Measurements from ENCODE around the gene SHBG. TPM values are rescaled to one million over a fixed set of nuclear protein-coding genes. Genes with fewer than 3 reads are reported as not detected.
A peak's percentile ranks its signal among the peaks of the same experiment; 100 is the strongest.

Gene SHBG
- polyA plus RNA-seq, 4 donors: 2.6 to 38.8 (median 20.6) TPM

GRCh38 chr17:7646457-7646856 is 16.5 kb downstream of the SHBG start:
- Histone ChIP-seq H3K27me3 (ENCODE audit: control insufficient read depth in 3 of 3, insufficient read depth in 3 of 3, low read length in 3 of 3) (peaks cover 0 to 18% (median 2%) of the 10 kb centered on the region in 3 donors), H3K4me3 (ENCODE audit: low read depth in 1 of 3, low read length in 3 of 3) (no peak overlapping the region), H3K9me3 (ENCODE audit: control insufficient read depth in 2 of 2, insufficient read depth in 1 of 2, low read depth in 1 of 2, low read length in 1 of 2) (no peaks in the 10 kb centered on the region), H3K4me1 (ENCODE audit: control insufficient read depth in 3 of 3, insufficient read depth in 2 of 3, low read depth in 1 of 3, low read length in 2 of 3) (peaks cover 0 to 14% (median 0%) of the 10 kb centered on the region in 3 donors), H3K36me3 (ENCODE audit: control insufficient read depth in 3 of 3, insufficient read depth in 2 of 3, low read depth in 1 of 3, low read length in 3 of 3) (no peaks in the 10 kb centered on the region), H3K27ac (ENCODE audit: low read depth in 1 of 3, low read length in 2 of 3) (no peak overlapping the region)
- 80 to 86% (median 80%) methylated on average over 9 of the region's 9 CpGs for WGBS, 3 donors
- DNase-seq: no peak
- FAIRE-seq: no peak

GRCh38 chr17:7647018-7647417 is 17.1 kb downstream of the SHBG start:
- H3K4me1 ChIP-seq (ENCODE audit: control insufficient read depth in 3 of 3, insufficient read depth in 2 of 3, low read depth in 1 of 3, low read length in 2 of 3): peaks cover 0 to 14% (median 0%) of the 10 kb centered on the region in 3 donors
- DNase-seq (no peak), FAIRE-seq (no peak)
- no peaks in the 10 kb centered on the region for H3K36me3 ChIP-seq (ENCODE audit: control insufficient read depth in 3 of 3, insufficient read depth in 2 of 3, low read depth in 1 of 3, low read length in 3 of 3)
- no peak overlapping the region for H3K27ac ChIP-seq (ENCODE audit: low read depth in 1 of 3, low read length in 2 of 3)
- 71 to 79% (median 76%) methylated on average over 4 of the region's 4 CpGs for WGBS, 3 donors
- H3K27me3 ChIP-seq (ENCODE audit: control insufficient read depth in 3 of 3, insufficient read depth in 3 of 3, low read length in 3 of 3): peaks cover 0 to 23% (median 2%) of the 10 kb centered on the region in 3 donors
- no peaks in the 10 kb centered on the region for H3K9me3 ChIP-seq (ENCODE audit: control insufficient read depth in 2 of 2, insufficient read depth in 1 of 2, low read depth in 1 of 2, low read length in 1 of 2)
- H3K4me3 ChIP-seq (ENCODE audit: low read depth in 1 of 3, low read length in 3 of 3): no peak overlapping the region

- DNase-seq: peak; percentile 60 to 87
- Histone ChIP-seq H3K4me1 (ENCODE audit: control insufficient read depth in 3 of 3, insufficient read depth in 2 of 3, low read depth in 1 of 3, low read length in 2 of 3) (peaks cover 0 to 14% (median 0%) of the 10 kb centered on the region in 3 donors), H3K27ac (ENCODE audit: low read depth in 1 of 3, low read length in 2 of 3) (peak within 1 kb of the TSS in 1 of 3 donors; percentile 23), H3K36me3 (ENCODE audit: control insufficient read depth in 3 of 3, insufficient read depth in 2 of 3, low read depth in 1 of 3, low read length in 3 of 3) (peaks cover 0 to 6% (median 0%) of the 10 kb centered on the region in 3 donors), H3K4me3 (ENCODE audit: low read depth in 1 of 3, low read length in 3 of 3) (peak within 1 kb of the TSS; percentile 16 to 41 (median 38)), H3K9me3 (ENCODE audit: control insufficient read depth in 2 of 2, insufficient read depth in 1 of 2, low read depth in 1 of 2, low read length in 1 of 2) (no peaks in the 10 kb centered on the region), H3K27me3 (ENCODE audit: control insufficient read depth in 3 of 3, insufficient read depth in 3 of 3, low read length in 3 of 3) (peaks cover 0 to 46% (median 7%) of the 10 kb centered on the region in 3 donors)
- WGBS, 3 donors: 0 to 1% (median 1%) methylated on average over 22 to 34 of the region's 34 CpGs
- FAIRE-seq: no peak
Observed at GRCh38 chr17:7650509-7651096, 20.7 kb downstream of the SHBG start, which contains the start of gene ATP1B2. TSS of gene ATP1B2 (plus strand) at chr17:7650926. CDS start at chr17:7651519, 593 bp downstream.

- Histone ChIP-seq H3K4me3 (ENCODE audit: low read depth in 1 of 3, low read length in 3 of 3) (peak overlapping the region; percentile 16 to 41 (median 38)), H3K27me3 (ENCODE audit: control insufficient read depth in 3 of 3, insufficient read depth in 3 of 3, low read length in 3 of 3) (peaks cover 0 to 46% (median 7%) of the 10 kb centered on the region in 3 donors)
- FAIRE-seq: no peak
Observed at GRCh38 chr17:7651097-7651664, 21.2 kb downstream of the SHBG start.

GRCh38 chr17:7651665-7652387 is 21.9 kb downstream of the SHBG start:
- DNase-seq (peak in 1 of 2 donors; percentile 38), FAIRE-seq (no peak)
- H3K4me1 ChIP-seq (ENCODE audit: control insufficient read depth in 3 of 3, insufficient read depth in 2 of 3, low read depth in 1 of 3, low read length in 2 of 3): peaks cover 0 to 14% (median 0%) of the 10 kb centered on the region in 3 donors
- H3K27ac ChIP-seq (ENCODE audit: low read depth in 1 of 3, low read length in 2 of 3): no peak overlapping the region
- H3K4me3 ChIP-seq (ENCODE audit: low read depth in 1 of 3, low read length in 3 of 3): peak overlapping the region in 2 of 3 donors; percentile 38 to 41
- no peaks in the 10 kb centered on the region for H3K9me3 ChIP-seq (ENCODE audit: control insufficient read depth in 2 of 2, insufficient read depth in 1 of 2, low read depth in 1 of 2, low read length in 1 of 2)
- WGBS, 3 donors: 4 to 8% (median 6%) methylated on average over 32 to 54 of the region's 54 CpGs
- H3K36me3 ChIP-seq (ENCODE audit: control insufficient read depth in 3 of 3, insufficient read depth in 2 of 3, low read depth in 1 of 3, low read length in 3 of 3): peaks cover 0 to 6% (median 0%) of the 10 kb centered on the region in 3 donors
- H3K27me3 ChIP-seq (ENCODE audit: control insufficient read depth in 3 of 3, insufficient read depth in 3 of 3, low read length in 3 of 3): peaks cover 0 to 46% (median 7%) of the 10 kb centered on the region in 3 donors

More at GRCh38 chr17:7651097-7651664, 21.2 kb downstream of the SHBG start:
- Histone ChIP-seq H3K4me1 (ENCODE audit: control insufficient read depth in 3 of 3, insufficient read depth in 2 of 3, low read depth in 1 of 3, low read length in 2 of 3) (peaks cover 0 to 14% (median 0%) of the 10 kb centered on the region in 3 donors), H3K9me3 (ENCODE audit: control insufficient read depth in 2 of 2, insufficient read depth in 1 of 2, low read depth in 1 of 2, low read length in 1 of 2) (no peaks in the 10 kb centered on the region), H3K36me3 (ENCODE audit: control insufficient read depth in 3 of 3, insufficient read depth in 2 of 3, low read depth in 1 of 3, low read length in 3 of 3) (peaks cover 0 to 6% (median 0%) of the 10 kb centered on the region in 3 donors), H3K27ac (ENCODE audit: low read depth in 1 of 3, low read length in 2 of 3) (no peak overlapping the region)
- 1 to 2% (median 1%) methylated on average over 34 to 45 of the region's 45 CpGs for WGBS, 3 donors
- peak in 1 of 2 donors; percentile 14 for DNase-seq

GRCh38 chr17:7652388-7653356 is 22.7 kb downstream of the SHBG start:
- Histone ChIP-seq H3K27ac (ENCODE audit: low read depth in 1 of 3, low read length in 2 of 3) (no peak overlapping the region), H3K4me1 (ENCODE audit: control insufficient read depth in 3 of 3, insufficient read depth in 2 of 3, low read depth in 1 of 3, low read length in 2 of 3) (peaks cover 0 to 19% (median 0%) of the 10 kb centered on the region in 3 donors), H3K36me3 (ENCODE audit: control insufficient read depth in 3 of 3, insufficient read depth in 2 of 3, low read depth in 1 of 3, low read length in 3 of 3) (peaks cover 0 to 6% (median 0%) of the 10 kb centered on the region in 3 donors), H3K27me3 (ENCODE audit: control insufficient read depth in 3 of 3, insufficient read depth in 3 of 3, low read length in 3 of 3) (peaks cover 0 to 52% (median 7%) of the 10 kb centered on the region in 3 donors), H3K9me3 (ENCODE audit: control insufficient read depth in 2 of 2, insufficient read depth in 1 of 2, low read depth in 1 of 2, low read length in 1 of 2) (no peaks in the 10 kb centered on the region), H3K4me3 (ENCODE audit: low read depth in 1 of 3, low read length in 3 of 3) (peak overlapping the region in 1 of 3 donors; percentile 41)
- no peak for FAIRE-seq
- WGBS, 3 donors: 58 to 66% (median 64%) methylated on average over 9 to 12 of the region's 12 CpGs
- no peak for DNase-seq

- WGBS, 3 donors: 75 to 87% (median 78%) methylated on average over 16 of the region's 16 CpGs
- H3K27ac ChIP-seq (ENCODE audit: low read depth in 1 of 3, low read length in 2 of 3): no peak overlapping the region
- no peak for FAIRE-seq
Observed at GRCh38 chr17:7654832-7655540, 25.1 kb downstream of the SHBG start.

More at GRCh38 chr17:7654832-7655540, 25.1 kb downstream of the SHBG start:
- Histone ChIP-seq H3K4me3 (ENCODE audit: low read depth in 1 of 3, low read length in 3 of 3) (no peak overlapping the region), H3K9me3 (ENCODE audit: control insufficient read depth in 2 of 2, insufficient read depth in 1 of 2, low read depth in 1 of 2, low read length in 1 of 2) (no peaks in the 10 kb centered on the region), H3K36me3 (ENCODE audit: control insufficient read depth in 3 of 3, insufficient read depth in 2 of 3, low read depth in 1 of 3, low read length in 3 of 3) (peaks cover 0 to 6% (median 0%) of the 10 kb centered on the region in 3 donors), H3K27me3 (ENCODE audit: control insufficient read depth in 3 of 3, insufficient read depth in 3 of 3, low read length in 3 of 3) (peaks cover 0 to 50% (median 7%) of the 10 kb centered on the region in 3 donors), H3K4me1 (ENCODE audit: control insufficient read depth in 3 of 3, insufficient read depth in 2 of 3, low read depth in 1 of 3, low read length in 2 of 3) (peaks cover 0 to 16% (median 0%) of the 10 kb centered on the region in 3 donors)
- no peak for DNase-seq
